ENCODE results near the gene FSTL4. TPM values are rescaled to one million over a fixed set of nuclear protein-coding genes. Genes with fewer than 3 reads are reported as not detected.
"Not testable (repeated sequence)": the region's sequence is repeated elsewhere in the genome, so short reads cannot be mapped to it uniquely, and the experiment has no call there.

FSTL4 gene
- polyA plus RNA-seq, 1 donor from 2014 or later: 0.57 TPM

GRCh38 chr5:133396187-133396741 lies 216.1 kb downstream of the FSTL4 start:
- no peak overlapping the region for H3K4me2 ChIP-seq (ENCODE audit: low read length)
- no peak overlapping the region for H3K27ac ChIP-seq (ENCODE audit: low read length)
- H3K79me2 ChIP-seq (replicated peaks; ENCODE audit: insufficient read depth, low read length): no peaks in the 10 kb centered on the region
- H4K20me1 ChIP-seq (ENCODE audit: insufficient read depth): no peaks in the 10 kb centered on the region
- no peaks in the 10 kb centered on the region for H3K9me2 ChIP-seq (ENCODE audit: insufficient read depth, low read length)
- H3K36me3 ChIP-seq (ENCODE audit: insufficient read depth, low read length): no peaks in the 10 kb centered on the region
- no peaks in the 10 kb centered on the region for H3F3A ChIP-seq (ENCODE audit: insufficient read depth, low read length, poor library complexity, severe bottlenecking)
- no peak overlapping the region for H3K4me3 ChIP-seq (ENCODE audit: low read length)
- no peak for TF ChIP-seq SMC3 (conservative IDR thresholded peaks at IDR 0.05; ENCODE audit: poor library complexity)
- TF ChIP-seq POLR2AphosphoS5 (IDR thresholded peaks at IDR 0.05): no peak
- no peak for TF ChIP-seq RAD21 (conservative IDR thresholded peaks at IDR 0.05)
- TF ChIP-seq TAF1 (IDR thresholded peaks at IDR 0.05; ENCODE audit: low read depth): no peak
- TF ChIP-seq EP300 (conservative IDR thresholded peaks at IDR 0.05; ENCODE audit: poor library complexity, severe bottlenecking): no peak
- no peak for TF ChIP-seq MXI1 (conservative IDR thresholded peaks at IDR 0.05; ENCODE audit: poor library complexity, severe bottlenecking)
- TF ChIP-seq CTCF (IDR thresholded peaks at IDR 0.05; ENCODE audit: poor library complexity, severe bottlenecking): no peak
- TF ChIP-seq REST (IDR thresholded peaks at IDR 0.05; ENCODE audit: borderline replicate concordance): no peak
- no peak for TF ChIP-seq EZH2 (IDR thresholded peaks at IDR 0.05; ENCODE audit: borderline replicate concordance, insufficient read depth, low read length, poor library complexity, severe bottlenecking)
- no peaks in the 10 kb centered on the region for H3K27me3 ChIP-seq (ENCODE audit: insufficient read depth, low read depth, low read length)
- H3K9ac ChIP-seq (ENCODE audit: low read length): no peak overlapping the region
- H3K9me3 ChIP-seq (ENCODE audit: low read length): no peaks in the 10 kb centered on the region
- H2AFZ ChIP-seq (ENCODE audit: low read depth, low read length): no peak overlapping the region

GRCh38 chr5:133395207-133395606 lies 217.1 kb downstream of the FSTL4 start:
- not testable (repeated sequence) for H3K27ac ChIP-seq (ENCODE audit: low read length); H3K9me3 ChIP-seq (ENCODE audit: low read length); H3K4me2 ChIP-seq (ENCODE audit: low read length); H3K27me3 ChIP-seq (ENCODE audit: insufficient read depth, low read depth, low read length); H2AFZ ChIP-seq (ENCODE audit: low read depth, low read length); H3K4me3 ChIP-seq (ENCODE audit: low read length); H3F3A ChIP-seq (ENCODE audit: insufficient read depth, low read length, poor library complexity, severe bottlenecking); H3K79me2 ChIP-seq (replicated peaks; ENCODE audit: insufficient read depth, low read length); H3K9ac ChIP-seq (ENCODE audit: low read length); H4K20me1 ChIP-seq (ENCODE audit: insufficient read depth); H3K36me3 ChIP-seq (ENCODE audit: insufficient read depth, low read length); H3K9me2 ChIP-seq (ENCODE audit: insufficient read depth, low read length)

GRCh38 chr5:133394477-133394817 lies 217.9 kb downstream of the FSTL4 start:
- H3F3A ChIP-seq (ENCODE audit: insufficient read depth, low read length, poor library complexity, severe bottlenecking); H3K79me2 ChIP-seq (replicated peaks; ENCODE audit: insufficient read depth, low read length): not testable (repeated sequence)

More at GRCh38 chr5:133394477-133394817, 217.9 kb downstream of the FSTL4 start:
- H3K9ac ChIP-seq (ENCODE audit: low read length); H2AFZ ChIP-seq (ENCODE audit: low read depth, low read length); H3K36me3 ChIP-seq (ENCODE audit: insufficient read depth, low read length); H3K9me3 ChIP-seq (ENCODE audit: low read length); H3K27ac ChIP-seq (ENCODE audit: low read length); H3K4me2 ChIP-seq (ENCODE audit: low read length); H3K9me2 ChIP-seq (ENCODE audit: insufficient read depth, low read length); H3K4me3 ChIP-seq (ENCODE audit: low read length); H3K27me3 ChIP-seq (ENCODE audit: insufficient read depth, low read depth, low read length); H4K20me1 ChIP-seq (ENCODE audit: insufficient read depth): not testable (repeated sequence)

Measured in neural cell (in vitro differentiated cells).